LNCAP (cell line): ENCODE data around the gene ZNF280A.

Source experiments
- CTCF ChIP-seq: fragments of 450-650 bp; IDR thresholded peaks from 2 replicates; pipeline ENCODE4 v1.5.1; 2017; ENCODE audit warnings: mild to moderate bottlenecking

Gene ZNF280A

DNA sequence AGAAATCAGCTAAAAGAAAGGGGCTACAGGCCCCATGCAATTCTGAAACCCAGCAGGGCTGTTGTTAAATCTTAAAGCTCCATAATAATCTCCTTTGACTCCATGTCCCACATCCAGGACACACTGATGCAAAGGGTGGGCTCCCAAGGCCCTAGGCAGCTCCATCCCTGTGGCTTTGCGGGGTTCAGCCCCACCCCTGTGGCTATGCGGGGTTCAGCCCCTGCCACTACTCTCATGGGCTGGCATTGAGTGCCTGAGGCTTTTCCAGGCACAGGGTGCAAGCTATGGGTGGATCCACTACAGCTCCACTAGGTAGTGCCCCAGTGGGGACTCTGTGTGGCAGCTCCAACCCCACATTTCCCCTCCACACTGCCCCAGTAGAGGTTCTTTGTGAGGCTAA is 8.7 kb upstream of the ZNF280A start:
- no peak for TF ChIP-seq CTCF

DNA sequence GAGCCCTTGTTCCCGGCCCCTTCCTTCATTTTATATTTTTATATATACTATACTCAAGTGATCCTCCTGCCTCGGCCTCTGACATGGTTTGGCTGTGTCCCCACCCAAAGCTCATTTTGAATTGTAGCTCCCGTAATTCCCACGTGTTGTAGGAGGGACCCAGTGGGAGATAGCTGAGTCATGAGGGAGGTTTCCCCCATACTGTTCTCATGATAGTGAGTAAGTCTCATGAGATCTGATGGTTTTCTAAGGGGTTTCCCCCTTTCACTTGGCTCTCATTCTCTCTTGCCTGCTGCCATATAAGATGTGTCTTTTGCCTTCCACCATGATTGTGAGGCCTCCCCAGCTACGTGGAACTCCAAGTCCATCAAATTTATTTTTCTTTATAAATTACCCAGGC is 7.2 kb upstream of the ZNF280A start:
- no peak for TF ChIP-seq CTCF

GRCh38 chr22:22526125-22526912 is 6.2 kb upstream of the ZNF280A start:
- no peak for TF ChIP-seq CTCF

GRCh38 chr22:22523494-22523893 is 3.4 kb upstream of the ZNF280A start:
- TF ChIP-seq CTCF: no peak

DNA sequence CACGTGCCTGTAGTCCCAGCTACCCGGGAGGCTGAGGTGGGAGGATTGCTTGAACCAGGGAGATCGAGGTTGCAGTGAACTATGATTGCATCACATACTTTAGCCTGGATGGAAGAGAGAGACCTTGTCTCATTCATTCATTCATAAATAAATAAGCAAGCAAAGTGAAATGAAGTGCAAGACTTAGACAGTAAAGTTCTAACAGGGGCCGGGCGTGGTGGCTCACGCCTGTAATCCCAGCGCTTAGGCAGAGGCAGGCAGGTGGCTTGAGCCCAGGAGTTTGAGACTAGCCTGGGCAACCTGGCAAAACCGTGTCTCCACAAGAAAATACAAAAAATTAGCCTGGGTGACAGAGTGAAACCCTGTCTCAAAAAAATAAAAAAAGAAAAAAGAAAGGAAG is 1.6 kb upstream of the ZNF280A start:
- no peak for TF ChIP-seq CTCF

- TF ChIP-seq CTCF: no peak
Observed at GRCh38 chr22:22520667-22521602, 865 bp upstream of the ZNF280A start.

GRCh38 chr22:22519591-22519990 is 479 bp downstream of the ZNF280A start:
- no peak for TF ChIP-seq CTCF
